ENCODE measurements around the gene SLC4A7. TPM values are rescaled to one million over a fixed set of nuclear protein-coding genes. Genes with fewer than 3 reads are reported as not detected.

The SLC4A7 gene
- polyA plus RNA-seq, 1 of the 3 experiments (the other 2 are of a cell fraction): 3.9 TPM

GRCh38 chr3:27494784-27495183 is 10.6 kb upstream of the SLC4A7 start:
- Histone ChIP-seq H3K4me2 (no peak overlapping the region), H3K79me2 (ENCODE audit: insufficient read depth) (no peaks in the 10 kb centered on the region)
- no peak for DNase-seq

GRCh38 chr3:27488821-27489220 is 4.6 kb upstream of the SLC4A7 start:
- Histone ChIP-seq H3K4me1 (ENCODE audit: control insufficient read depth in 1 of 2, insufficient read depth in 2 of 2, low read depth in 1 of 2, low read length in 1 of 2) (no peaks in the 10 kb centered on the region), H3K36me3 (replicated peaks in 1 of 2; ENCODE audit: control insufficient read depth in 1 of 2, insufficient read depth in 2 of 2, low read length in 1 of 2) (no peaks in the 10 kb centered on the region), H3K9me2 (no peaks in the 10 kb centered on the region), H3K27ac (ENCODE audit: low read depth in 2 of 2, low read length in 1 of 2) (no peak overlapping the region), H3K79me2 (ENCODE audit: insufficient read depth) (no peaks in the 10 kb centered on the region), H3K4me3 (ENCODE audit: low read depth in 2 of 2, low read length in 1 of 2) (no peak overlapping the region), H2AFZ (ENCODE audit: low read depth) (no peak overlapping the region), H3K27me3 (ENCODE audit: insufficient read depth) (no peaks in the 10 kb centered on the region), H3K9me3 (no peaks in the 10 kb centered on the region), H3F3A (replicated peaks; ENCODE audit: insufficient read depth) (no peaks in the 10 kb centered on the region), H4K20me1 (ENCODE audit: insufficient read depth) (no peaks in the 10 kb centered on the region), H3K4me2 (no peak overlapping the region), H3K9ac (no peak overlapping the region)
- ChIA-PET CTCF (interaction anchor here (1.3 to 1.4 kb wide), 2 partner anchors 15 to 19 kb away, joined by 3 to 5 read pairs; no protein-coding TSS in a partner anchor), POLR2A (no interaction called here)
- 83% methylated on average over 2 of the region's 2 CpGs for WGBS (ENCODE audit: low lambda C conversion rate)
- no peak for DNase-seq
- TF ChIP-seq RFX5 (IDR thresholded peaks at IDR 0.05; ENCODE audit: low read length) (no peak), RXRA (IDR thresholded peaks at IDR 0.05; ENCODE audit: borderline replicate concordance, low read depth) (no peak), USF1 (IDR thresholded peaks at IDR 0.05; ENCODE audit: borderline replicate concordance, low read depth) (no peak), ELF1 (IDR thresholded peaks at IDR 0.05) (no peak), RAD21 (IDR thresholded peaks at IDR 0.05; ENCODE audit: low read length) (no peak), TAF1 (IDR thresholded peaks at IDR 0.05; ENCODE audit: borderline replicate concordance, low read depth, low read length) (no peak), NRF1 (IDR thresholded peaks at IDR 0.05; ENCODE audit: low read depth, low read length) (no peak), CTCF (IDR thresholded peaks at IDR 0.05) (no peak), PBX3 (IDR thresholded peaks at IDR 0.05) (no peak), NFIC (IDR thresholded peaks at IDR 0.05; ENCODE audit: borderline replicate concordance) (no peak), MXI1 (IDR thresholded peaks at IDR 0.05; ENCODE audit: low read depth, low read length) (no peak)

More at GRCh38 chr3:27494784-27495183, 10.6 kb upstream of the SLC4A7 start:
- H4K20me1 ChIP-seq (ENCODE audit: insufficient read depth): no peaks in the 10 kb centered on the region
- H3K27me3 ChIP-seq (ENCODE audit: insufficient read depth): no peaks in the 10 kb centered on the region
- H3K9me3 ChIP-seq: no peaks in the 10 kb centered on the region
- ChIA-PET POLR2A (no interaction called here), CTCF (no interaction called here)
- H2AFZ ChIP-seq (ENCODE audit: low read depth): no peak overlapping the region
- no peaks in the 10 kb centered on the region for H3F3A ChIP-seq (replicated peaks; ENCODE audit: insufficient read depth)
- no peaks in the 10 kb centered on the region for H3K36me3 ChIP-seq (replicated peaks in 1 of 2; ENCODE audit: control insufficient read depth in 1 of 2, insufficient read depth in 2 of 2, low read length in 1 of 2)
- TF ChIP-seq FOXJ3 (CRISPR knock-in tag; IDR thresholded peaks at IDR 0.05) (no peak), FOSL2 (IDR thresholded peaks at IDR 0.05; ENCODE audit: borderline replicate concordance, low read depth) (no peak), NRF1 (IDR thresholded peaks at IDR 0.05; ENCODE audit: low read depth, low read length) (no peak), RFX5 (IDR thresholded peaks at IDR 0.05; ENCODE audit: low read length) (no peak), IRF3 (IDR thresholded peaks at IDR 0.05; ENCODE audit: low read depth, low read length) (no peak), GATA2 (CRISPR knock-in tag; IDR thresholded peaks at IDR 0.05) (no peak), ELF1 (IDR thresholded peaks at IDR 0.05) (no peak), EZH2phosphoT487 (IDR thresholded peaks at IDR 0.05; ENCODE audit: borderline replicate concordance, low read depth) (no peak), ZBTB33 (IDR thresholded peaks at IDR 0.05; ENCODE audit: borderline replicate concordance, low read depth) (no peak), NFIC (IDR thresholded peaks at IDR 0.05; ENCODE audit: borderline replicate concordance) (no peak), CHD2 (IDR thresholded peaks at IDR 0.05; ENCODE audit: low read length, partially characterized antibody) (no peak), MAX (IDR thresholded peaks at IDR 0.05; ENCODE audit: low read depth) (no peak), YY1 (IDR thresholded peaks at IDR 0.05; ENCODE audit: low read depth) (no peak), EP300 (IDR thresholded peaks at IDR 0.05; ENCODE audit: borderline replicate concordance in 1 of 2, low read depth in 1 of 2, low read length in 1 of 2) (no peak)
- no peak overlapping the region for H3K9ac ChIP-seq
- no peak overlapping the region for H3K4me3 ChIP-seq (ENCODE audit: low read depth in 2 of 2, low read length in 1 of 2)
- H3K9me2 ChIP-seq: no peaks in the 10 kb centered on the region
- H3K4me1 ChIP-seq (ENCODE audit: control insufficient read depth in 1 of 2, insufficient read depth in 2 of 2, low read depth in 1 of 2, low read length in 1 of 2): no peaks in the 10 kb centered on the region
- H3K27ac ChIP-seq (ENCODE audit: low read depth in 2 of 2, low read length in 1 of 2): no peak overlapping the region

Data from SK-N-SH (cell line).